GM18519 (cell line): ENCODE data around the gene SNPH.
"Not testable (repeated sequence)": the region's sequence is repeated elsewhere in the genome, so short reads cannot be mapped to it uniquely, and the experiment has no call there.

Experiments used
- ATAC-seq: cut with Tn5 transposase; IDR thresholded peaks from one replicate; pipeline ENCODE4 v1.9.1; 2021; ENCODE audit warnings: mild to moderate bottlenecking, moderate library complexity; ENCODE audit not compliant: unreplicated experiment, low FRiP score

SNPH gene

GRCh38 chr20:1334761-1335160 lies 68.7 kb downstream of the SNPH start:
- no peak for ATAC-seq

- ATAC-seq = no peak
Measured at GRCh38 chr20:1335961-1336698, 70.0 kb downstream of the SNPH start.

GRCh38 chr20:1336699-1337367 lies 70.7 kb downstream of the SNPH start:
- ATAC-seq = no peak

GRCh38 chr20:1337441-1337840 lies 71.3 kb downstream of the SNPH start:
- no peak for ATAC-seq

GRCh38 chr20:1338096-1338495 lies 72.0 kb downstream of the SNPH start:
- no peak for ATAC-seq

- no peak for ATAC-seq
Measured at GRCh38 chr20:1338801-1339200, 72.7 kb downstream of the SNPH start.

- no peak for ATAC-seq
Measured at GRCh38 chr20:1341561-1342265, 75.6 kb downstream of the SNPH start.

- ATAC-seq = not testable (repeated sequence)
Measured at GRCh38 chr20:1343446-1344124, 77.5 kb downstream of the SNPH start.

- ATAC-seq = no peak
Measured at GRCh38 chr20:1345030-1345755, 79.1 kb downstream of the SNPH start.

- no peak for ATAC-seq
Measured at GRCh38 chr20:1345756-1346093, 79.6 kb downstream of the SNPH start.

- ATAC-seq = no peak
Measured at GRCh38 chr20:1346315-1346969, 80.3 kb downstream of the SNPH start.

- ATAC-seq = no peak
Measured at GRCh38 chr20:1353956-1354355, 87.9 kb downstream of the SNPH start.

- ATAC-seq = no peak
Measured at GRCh38 chr20:1357921-1358671, 92.0 kb downstream of the SNPH start.
